DMS79 treated with DMSO at 0.1 percent for 48 hours (cell line): ENCODE results near the gene DYTN.
"Not testable (repeated sequence)": the region's sequence is repeated elsewhere in the genome, so short reads cannot be mapped to it uniquely, and the experiment has no call there.

ENCODE experiments used
- DNase-seq: peaks from one replicate; lab custom pipeline; 2025; lab: John Stamatoyannopoulos, UW

Gene DYTN

GRCh38 chr2:206718296-206718695 is at the start of gene DYTN:
Gene DYTN, minus strand, starts transcription at chr2:206718396. Its CDS starts 117 bp downstream, at chr2:206718279.
- DNase-seq, result no peak

GRCh38 chr2:206766057-206766930 is 48.1 kb upstream of the DYTN start:
- no peak for DNase-seq

GRCh38 chr2:206765242-206766056 is 47.3 kb upstream of the DYTN start, which contains the start of the genes FASTKD2 and MDH1B:
Gene FASTKD2, plus strand, starts transcription at chr2:206765606. Its CDS starts 1,088 bp downstream, at chr2:206766694.
Gene MDH1B, minus strand, starts transcription at chr2:206765328. Its CDS starts 57 bp downstream, at chr2:206765271.
- peak; percentile 99 for DNase-seq

GRCh38 chr2:206764673-206765241 is 46.6 kb upstream of the DYTN start:
- DNase-seq, result no peak

- no peak for DNase-seq
Measured at GRCh38 chr2:206756816-206757215, 38.6 kb upstream of the DYTN start.

- DNase-seq, result no peak
Measured at GRCh38 chr2:206740800-206741199, 22.6 kb upstream of the DYTN start.

- DNase-seq, result no peak
Measured at GRCh38 chr2:206739271-206739670, 21.1 kb upstream of the DYTN start.

GRCh38 chr2:206736935-206737334 is 18.7 kb upstream of the DYTN start:
- no peak for DNase-seq

GRCh38 chr2:206733341-206733740 is 15.1 kb upstream of the DYTN start:
- no peak for DNase-seq

GRCh38 chr2:206728277-206729199 is 10.3 kb upstream of the DYTN start:
- no peak for DNase-seq

GRCh38 chr2:206727287-206727686 is 9.1 kb upstream of the DYTN start:
- DNase-seq, result no peak

- DNase-seq, result no peak
Measured at GRCh38 chr2:206723288-206723687, 5.1 kb upstream of the DYTN start.

- no peak for DNase-seq
Measured at GRCh38 chr2:206721256-206721920, 3.2 kb upstream of the DYTN start.

GRCh38 chr2:206716623-206717022 is 1.6 kb downstream of the DYTN start:
- DNase-seq, result no peak

- not testable (repeated sequence) for DNase-seq
Measured at GRCh38 chr2:206715183-206715582, 3.0 kb downstream of the DYTN start.

GRCh38 chr2:206713746-206714145 is 4.5 kb downstream of the DYTN start:
- DNase-seq, result no peak

- DNase-seq, result no peak
Measured at GRCh38 chr2:206708286-206708685, 9.9 kb downstream of the DYTN start.

- no peak for DNase-seq
Measured at GRCh38 chr2:206707164-206707701, 11.0 kb downstream of the DYTN start.

GRCh38 chr2:206701952-206702605 is 16.1 kb downstream of the DYTN start:
- DNase-seq, result peak; percentile 87

- no peak for DNase-seq
Measured at GRCh38 chr2:206700156-206700555, 18.0 kb downstream of the DYTN start.
